ENCODE data around the gene SLC29A2. TPM values are rescaled to one million over a fixed set of nuclear protein-coding genes. Genes with fewer than 3 reads are reported as not detected.

SLC29A2 gene
- total RNA-seq, 1 donor from 2014 or later, result 2.8 TPM

DNA sequence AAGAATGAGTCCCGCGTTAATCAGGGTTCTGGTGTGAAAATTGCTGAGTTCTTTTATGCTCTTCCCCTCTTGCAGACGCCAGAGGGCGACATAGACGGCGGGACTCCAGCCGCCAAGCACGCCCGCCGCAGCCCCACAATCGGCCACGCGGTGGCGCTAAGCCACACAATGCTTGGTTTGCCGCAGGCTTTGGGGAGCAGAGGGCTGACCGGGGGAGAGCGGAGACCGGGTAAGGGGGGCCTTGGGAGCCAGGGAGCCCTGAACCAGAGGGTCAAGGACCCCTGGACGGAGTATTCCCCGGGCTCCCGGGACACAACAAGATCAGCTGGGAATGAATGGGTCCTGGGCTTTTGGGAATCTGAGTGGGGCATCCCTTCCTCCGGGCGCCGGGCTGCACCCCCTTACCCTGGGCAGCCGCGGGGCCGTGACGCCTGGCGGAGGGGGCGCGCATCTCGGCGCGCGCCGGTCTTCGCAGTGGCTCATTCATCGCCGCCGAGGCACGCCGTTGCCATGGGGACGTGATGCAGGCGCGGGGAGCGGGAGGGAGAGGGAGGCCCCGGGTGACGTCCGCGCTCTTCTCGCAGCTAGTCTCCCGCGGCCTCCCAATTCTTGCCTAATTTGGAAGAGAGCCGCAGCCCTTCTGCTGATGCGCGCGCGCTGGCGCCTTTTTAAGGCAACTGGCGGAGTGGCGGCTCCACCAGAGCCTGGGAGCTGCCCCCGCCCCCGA lies 37.1 kb upstream of the SLC29A2 start:
- peak overlapping the region; percentile 82 for H3K4me3 Mint-ChIP-seq (ENCODE audit: unreplicated experiment)
- peaks cover 3% of the 10 kb centered on the region for H3K27me3 Mint-ChIP-seq (ENCODE audit: unreplicated experiment)
- TF ChIP-seq, protein P1, sequence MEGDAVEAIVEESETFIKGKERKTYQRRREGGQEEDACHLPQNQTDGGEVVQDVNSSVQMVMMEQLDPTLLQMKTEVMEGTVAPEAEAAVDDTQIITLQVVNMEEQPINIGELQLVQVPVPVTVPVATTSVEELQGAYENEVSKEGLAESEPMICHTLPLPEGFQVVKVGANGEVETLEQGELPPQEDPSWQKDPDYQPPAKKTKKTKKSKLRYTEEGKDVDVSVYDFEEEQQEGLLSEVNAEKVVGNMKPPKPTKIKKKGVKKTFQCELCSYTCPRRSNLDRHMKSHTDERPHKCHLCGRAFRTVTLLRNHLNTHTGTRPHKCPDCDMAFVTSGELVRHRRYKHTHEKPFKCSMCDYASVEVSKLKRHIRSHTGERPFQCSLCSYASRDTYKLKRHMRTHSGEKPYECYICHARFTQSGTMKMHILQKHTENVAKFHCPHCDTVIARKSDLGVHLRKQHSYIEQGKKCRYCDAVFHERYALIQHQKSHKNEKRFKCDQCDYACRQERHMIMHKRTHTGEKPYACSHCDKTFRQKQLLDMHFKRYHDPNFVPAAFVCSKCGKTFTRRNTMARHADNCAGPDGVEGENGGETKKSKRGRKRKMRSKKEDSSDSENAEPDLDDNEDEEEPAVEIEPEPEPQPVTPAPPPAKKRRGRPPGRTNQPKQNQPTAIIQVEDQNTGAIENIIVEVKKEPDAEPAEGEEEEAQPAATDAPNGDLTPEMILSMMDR (IDR thresholded peaks at IDR 0.05; ENCODE audit: partially characterized antibody, unreplicated experiment), result peak; percentile 100

DNA sequence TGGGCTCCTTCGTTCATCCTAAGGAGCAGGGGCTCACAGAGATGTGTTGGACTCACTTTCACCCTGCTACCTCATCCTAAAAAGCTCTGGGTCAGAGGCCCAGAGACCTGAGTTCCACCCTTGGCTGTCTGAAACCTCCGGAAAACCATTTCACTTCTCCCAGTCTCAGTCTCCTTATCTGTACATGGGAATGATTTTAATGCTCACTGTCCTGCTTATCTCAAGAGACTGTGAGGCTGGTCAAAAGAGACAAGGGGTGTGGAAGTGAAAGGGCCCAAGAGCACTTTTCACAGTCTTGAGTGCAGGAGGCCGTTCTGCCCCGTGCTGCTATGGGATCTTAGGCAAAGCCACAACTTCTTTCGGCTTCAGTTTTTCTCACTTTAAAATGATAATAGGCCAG lies 36.1 kb upstream of the SLC29A2 start:
- peaks cover 5% of the 10 kb centered on the region for H3K4me1 Mint-ChIP-seq (ENCODE audit: low read depth, unreplicated experiment)
- no peak overlapping the region for H3K27ac Mint-ChIP-seq (ENCODE audit: unreplicated experiment)
- peaks cover 1% of the 10 kb centered on the region for H3K27me3 Mint-ChIP-seq (ENCODE audit: unreplicated experiment)
- TF ChIP-seq, protein P1 (IDR thresholded peaks at IDR 0.05; ENCODE audit: partially characterized antibody, unreplicated experiment), result no peak
- no peaks in the 10 kb centered on the region for H3K36me3 Mint-ChIP-seq (ENCODE audit: unreplicated experiment)
- peaks cover 5% of the 10 kb centered on the region for H3K9me3 Mint-ChIP-seq (ENCODE audit: unreplicated experiment)
- DNase-seq, result no peak
- H3K4me3 Mint-ChIP-seq (ENCODE audit: unreplicated experiment), result no peak overlapping the region

More for the DNA sequence above, 37.1 kb upstream of the SLC29A2 start:
- H3K4me1 Mint-ChIP-seq (ENCODE audit: low read depth, unreplicated experiment), result peaks cover 5% of the 10 kb centered on the region
- H3K36me3 Mint-ChIP-seq (ENCODE audit: unreplicated experiment), result no peaks in the 10 kb centered on the region
- DNase-seq, result peak; percentile 94
- H3K9me3 Mint-ChIP-seq (ENCODE audit: unreplicated experiment), result peaks cover 7% of the 10 kb centered on the region
- no peak overlapping the region for H3K27ac Mint-ChIP-seq (ENCODE audit: unreplicated experiment)

DNA sequence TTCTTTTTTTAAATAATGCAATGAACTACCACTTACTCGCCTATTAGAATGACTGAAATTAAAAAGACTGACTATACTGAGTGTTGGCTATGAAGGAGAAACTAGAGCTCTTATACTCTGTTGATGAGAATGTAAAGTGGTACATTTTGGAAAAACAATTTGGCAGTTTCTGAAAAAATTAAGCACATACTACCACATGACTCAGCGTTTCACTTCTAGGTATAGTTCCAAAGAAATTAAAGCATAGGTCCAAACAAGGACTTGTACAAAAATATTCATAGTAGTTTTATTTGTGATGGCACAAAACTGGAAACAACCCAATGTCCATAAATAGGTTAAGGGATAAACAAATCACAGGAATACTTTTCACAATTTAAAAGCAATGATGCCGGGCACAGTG lies 22.4 kb upstream of the SLC29A2 start:
- no peak for DNase-seq
- Mint-ChIP-seq H3K27me3 (ENCODE audit: unreplicated experiment) (peaks cover 2% of the 10 kb centered on the region), H3K27ac (ENCODE audit: unreplicated experiment) (no peak overlapping the region), H3K36me3 (ENCODE audit: unreplicated experiment) (no peaks in the 10 kb centered on the region), H3K4me1 (ENCODE audit: low read depth, unreplicated experiment) (peaks cover 1% of the 10 kb centered on the region), H3K9me3 (ENCODE audit: unreplicated experiment) (peaks cover 3% of the 10 kb centered on the region), H3K4me3 (ENCODE audit: unreplicated experiment) (no peak overlapping the region)
- TF ChIP-seq, protein P1 (IDR thresholded peaks at IDR 0.05; ENCODE audit: partially characterized antibody, unreplicated experiment), result no peak

DNA sequence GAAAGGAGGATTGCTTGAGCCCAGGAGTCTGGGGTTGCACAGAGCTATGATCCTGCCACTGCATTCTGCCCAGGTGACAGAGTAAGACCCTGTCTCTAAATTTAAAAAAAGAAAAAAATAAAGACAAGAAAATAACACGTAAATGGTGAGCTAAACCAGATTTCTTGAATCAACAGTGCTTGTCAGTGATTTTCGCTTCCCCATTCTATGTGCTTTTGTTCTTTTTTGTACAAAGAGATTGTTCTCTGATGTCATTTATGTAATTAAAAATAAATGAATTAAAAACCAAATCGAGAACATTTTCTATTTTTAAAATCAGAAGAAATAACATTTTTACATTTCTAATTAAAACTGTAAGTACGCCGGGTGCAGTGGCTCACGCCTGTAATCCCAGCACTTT lies 19.8 kb upstream of the SLC29A2 start:
- Mint-ChIP-seq H3K4me1 (ENCODE audit: low read depth, unreplicated experiment) (peaks cover 1% of the 10 kb centered on the region), H3K4me3 (ENCODE audit: unreplicated experiment) (no peak overlapping the region), H3K36me3 (ENCODE audit: unreplicated experiment) (no peaks in the 10 kb centered on the region), H3K27ac (ENCODE audit: unreplicated experiment) (no peak overlapping the region), H3K27me3 (ENCODE audit: unreplicated experiment) (peaks cover 2% of the 10 kb centered on the region), H3K9me3 (ENCODE audit: unreplicated experiment) (peaks cover 3% of the 10 kb centered on the region)
- TF ChIP-seq, protein P1 (IDR thresholded peaks at IDR 0.05; ENCODE audit: partially characterized antibody, unreplicated experiment), result no peak
- DNase-seq, result no peak

DNA sequence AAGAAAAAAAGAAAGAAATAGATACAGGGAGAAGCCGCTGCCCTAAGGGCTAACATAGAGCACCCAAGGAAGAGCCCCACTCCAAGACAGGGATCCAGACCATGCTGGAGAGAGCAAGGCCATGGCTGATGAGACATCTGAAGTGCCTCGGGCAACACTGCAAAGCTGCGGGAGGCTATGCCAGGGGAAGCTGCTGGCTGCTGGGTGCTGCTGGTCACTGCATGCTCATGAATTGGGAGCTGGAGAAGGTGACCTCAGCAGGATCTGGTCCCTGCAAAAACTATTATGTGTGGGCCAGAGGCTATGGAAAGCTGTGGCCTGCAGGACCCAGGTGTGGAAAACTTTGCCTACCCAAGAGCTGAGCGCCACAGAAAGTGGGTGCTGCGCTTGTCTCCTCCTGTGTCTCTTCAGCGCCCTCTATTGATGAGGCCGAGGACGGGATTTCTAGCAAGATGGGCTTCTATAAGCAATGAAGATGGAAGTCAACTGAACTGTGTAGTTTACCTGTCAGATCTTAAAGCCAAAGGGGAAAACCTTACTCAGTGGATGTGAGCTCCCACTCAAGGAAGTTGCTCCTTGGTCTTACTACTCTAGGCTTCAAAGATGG lies 17.3 kb upstream of the SLC29A2 start:
- peak; percentile 77 for DNase-seq
- Mint-ChIP-seq H3K27ac (ENCODE audit: unreplicated experiment) (no peak overlapping the region), H3K27me3 (ENCODE audit: unreplicated experiment) (peaks cover 2% of the 10 kb centered on the region), H3K4me1 (ENCODE audit: low read depth, unreplicated experiment) (no peaks in the 10 kb centered on the region), H3K4me3 (ENCODE audit: unreplicated experiment) (no peak overlapping the region), H3K36me3 (ENCODE audit: unreplicated experiment) (no peaks in the 10 kb centered on the region), H3K9me3 (ENCODE audit: unreplicated experiment) (no peaks in the 10 kb centered on the region)
- TF ChIP-seq, protein P1 (IDR thresholded peaks at IDR 0.05; ENCODE audit: partially characterized antibody, unreplicated experiment), result peak; percentile 63
